NCI-H748 (cell line): ENCODE results near the gene GK.
"Not testable (repeated sequence)": the region's sequence is repeated elsewhere in the genome, so short reads cannot be mapped to it uniquely, and the experiment has no call there.

Source experiments
- DNase-seq: peaks from one replicate; lab custom pipeline; 2025; ENCODE audit not compliant: unreplicated experiment; lab: John Stamatoyannopoulos, UW

The GK gene

DNA sequence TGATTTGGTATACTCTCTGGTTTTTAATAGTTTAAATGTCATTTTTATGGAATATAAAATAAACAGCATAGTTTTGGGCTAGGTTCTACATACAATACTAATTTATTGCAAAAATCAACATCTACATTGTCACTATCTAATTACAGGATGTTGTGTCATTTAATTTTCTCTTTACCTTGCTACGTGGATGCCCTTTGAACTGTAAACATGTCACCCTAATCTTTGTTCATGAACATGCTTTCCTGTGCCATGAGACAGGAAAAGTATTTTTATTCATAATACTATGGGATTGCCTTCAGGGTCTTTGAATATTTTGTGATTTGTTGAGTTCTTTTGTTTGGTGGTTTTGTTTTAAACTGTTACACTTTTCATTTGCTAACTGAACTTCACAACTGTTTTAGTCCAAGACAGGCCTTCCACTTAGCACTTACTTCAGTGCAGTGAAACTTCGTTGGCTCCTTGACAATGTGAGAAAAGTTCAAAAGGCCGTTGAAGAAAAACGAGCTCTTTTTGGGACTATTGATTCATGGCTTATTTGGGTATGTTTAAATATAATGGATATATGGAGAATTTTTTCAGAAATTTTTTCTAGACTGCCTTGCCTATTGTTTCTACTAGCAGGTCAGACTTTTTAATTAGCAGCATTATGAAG lies 40.9 kb downstream of the GK start:
- no peak for DNase-seq

DNA sequence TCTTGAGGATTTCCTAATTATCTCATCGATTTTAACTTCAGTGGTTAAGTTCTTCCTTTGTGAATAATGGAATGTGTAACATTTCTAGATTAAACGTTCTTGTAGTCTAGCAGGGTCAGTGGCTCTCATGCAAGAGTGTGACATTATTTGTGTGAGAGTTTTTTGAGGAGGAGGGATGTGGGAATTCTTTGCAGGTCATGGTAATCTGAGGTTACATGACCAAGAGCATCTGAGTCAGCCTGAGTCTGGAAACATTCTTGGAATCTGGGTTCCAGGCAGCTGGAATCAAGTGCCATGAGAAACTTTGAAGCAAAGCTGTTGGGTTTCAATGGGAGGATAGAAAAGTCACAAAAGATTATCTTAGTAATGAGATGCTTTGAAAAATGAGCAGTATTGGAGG lies 49.5 kb downstream of the GK start:
- DNase-seq: no peak

DNA sequence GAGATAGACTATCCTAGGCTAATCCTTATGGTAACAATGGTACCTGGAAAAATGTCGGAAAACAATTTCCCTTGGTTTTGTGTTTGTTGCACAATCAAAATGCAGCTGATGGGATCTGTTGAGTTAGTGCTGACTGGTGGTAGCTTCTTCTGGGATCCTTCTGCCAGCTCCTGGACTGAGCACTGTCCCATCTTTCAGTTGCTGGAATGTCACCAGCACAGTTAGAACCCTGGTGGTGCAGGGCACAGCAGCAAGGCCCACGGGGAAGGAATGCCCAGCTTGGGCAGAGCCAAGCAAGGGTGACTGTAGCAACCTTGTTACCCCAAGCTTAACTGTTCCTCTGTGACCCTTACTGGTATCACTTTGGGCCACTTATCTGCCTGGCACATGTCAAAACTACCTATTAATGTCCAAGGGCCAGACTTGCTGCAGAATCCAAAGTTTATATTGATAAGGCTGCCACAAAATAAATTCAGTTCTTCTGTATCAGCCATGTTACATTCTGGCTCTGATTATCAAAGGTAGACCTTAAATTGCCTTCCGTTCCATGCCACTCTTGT lies 53.1 kb downstream of the GK start:
- no peak for DNase-seq

- no peak for DNase-seq
Measured at GRCh38 chrX:30712214-30712613, 59.0 kb downstream of the GK start.

DNA sequence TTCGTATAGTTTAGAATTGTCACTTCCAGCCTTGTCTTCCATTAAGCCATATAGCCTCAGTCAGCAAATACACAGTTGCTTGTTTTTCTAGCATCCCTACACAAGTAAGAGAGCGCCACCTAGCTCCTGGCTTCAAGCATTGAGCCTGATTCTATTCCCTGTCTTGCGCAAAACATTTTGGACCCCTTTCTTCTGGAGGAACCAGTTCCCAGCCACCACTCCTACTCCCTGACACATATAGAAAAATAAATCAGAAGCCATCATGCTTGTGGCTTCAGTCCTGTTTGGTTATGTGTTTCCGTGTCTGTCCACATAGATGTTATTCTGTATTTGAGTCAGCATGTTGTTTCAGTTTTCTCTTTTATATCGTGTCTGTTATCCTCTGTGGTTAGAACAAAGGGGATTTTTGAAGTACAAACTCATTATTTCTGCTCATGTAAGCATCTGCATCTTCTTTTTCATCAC lies 59.9 kb downstream of the GK start:
- DNase-seq: peak; percentile 69

GRCh38 chrX:30714138-30714537 lies 60.9 kb downstream of the GK start:
- no peak for DNase-seq

GRCh38 chrX:30715976-30716375 lies 62.8 kb downstream of the GK start:
- DNase-seq: no peak

DNA sequence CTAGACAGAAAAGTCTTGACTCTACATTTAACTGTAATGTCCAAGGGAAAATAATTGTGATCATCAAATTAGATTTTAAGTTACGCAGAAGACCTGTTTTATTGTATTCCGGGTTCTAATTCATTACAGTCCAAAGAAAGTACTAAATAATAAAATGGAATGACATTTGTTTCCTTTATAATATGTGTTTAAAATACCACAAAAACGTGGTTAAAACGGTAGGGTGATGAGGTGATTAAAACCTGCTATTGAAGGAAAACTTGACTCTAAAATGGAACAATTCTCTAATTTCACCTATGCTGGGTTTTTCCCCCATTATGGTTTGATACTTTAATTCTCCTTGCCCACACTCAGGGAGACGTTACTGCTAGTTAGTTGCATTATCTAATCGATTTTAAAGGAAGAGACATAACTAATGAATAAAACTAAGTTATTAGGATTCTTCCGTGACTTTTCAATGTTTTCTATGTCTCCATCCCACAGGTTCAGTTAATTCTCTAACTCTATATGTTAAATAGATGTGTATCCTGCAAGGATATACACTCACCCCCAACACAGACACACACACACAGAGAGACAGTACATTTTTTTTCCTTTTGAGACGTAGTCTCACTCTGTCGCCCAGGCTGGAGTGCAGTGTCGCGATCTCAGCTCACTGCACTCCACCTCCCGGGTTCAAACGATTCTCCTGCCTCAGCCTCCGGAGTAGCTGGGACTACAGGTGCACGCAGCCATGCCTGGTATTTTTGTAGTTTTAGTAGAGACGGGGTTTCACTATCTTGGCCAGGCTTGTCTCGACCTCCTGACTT lies 80.8 kb downstream of the GK start:
- DNase-seq: no peak

GRCh38 chrX:30734782-30735181 lies 81.6 kb downstream of the GK start:
- DNase-seq: no peak

GRCh38 chrX:30735839-30736238 lies 82.6 kb downstream of the GK start:
- peak; percentile 56 for DNase-seq

- no peak for DNase-seq
Measured at GRCh38 chrX:30741545-30741944, 88.3 kb downstream of the GK start.

DNA sequence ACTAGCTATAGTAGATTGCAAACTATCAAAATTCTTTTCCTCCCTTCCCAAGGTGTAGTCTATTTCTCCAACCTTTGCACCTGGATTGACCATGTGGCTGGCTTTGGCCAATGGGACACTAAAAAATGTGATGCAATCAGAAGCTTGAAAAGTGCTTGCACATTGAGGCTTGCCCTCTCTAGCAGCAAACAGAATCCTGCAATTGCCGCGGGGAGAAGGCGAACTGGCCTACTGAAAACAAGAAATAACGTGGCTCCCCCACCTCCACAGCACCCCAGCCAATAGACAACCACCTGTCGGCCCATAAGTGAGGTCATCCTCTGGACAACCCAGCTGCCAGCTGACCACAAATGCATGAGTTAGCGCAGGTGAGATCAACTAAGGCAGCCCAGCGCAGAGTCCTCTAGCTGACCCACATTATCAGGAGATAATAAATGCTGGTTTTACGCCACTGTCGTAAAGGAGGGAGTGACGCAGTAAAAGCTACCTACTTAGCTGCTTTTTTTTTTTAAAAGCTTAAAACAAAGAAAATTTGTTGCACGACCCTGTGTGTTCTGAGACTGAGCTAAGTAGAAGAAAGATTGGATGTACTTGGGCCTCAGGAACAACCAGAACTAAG lies 95.2 kb downstream of the GK start:
- DNase-seq: peak; percentile 7

GRCh38 chrX:30751497-30751896 lies 98.3 kb downstream of the GK start:
- DNase-seq: no peak

- DNase-seq: no peak
Measured at GRCh38 chrX:30762755-30763154, 109.5 kb downstream of the GK start.

GRCh38 chrX:30773764-30774163 lies 120.5 kb downstream of the GK start:
- DNase-seq: not testable (repeated sequence)

- no peak for DNase-seq
Measured at GRCh38 chrX:30777575-30777974, 124.4 kb downstream of the GK start.

- DNase-seq: no peak
Measured at GRCh38 chrX:30779453-30780030, 126.3 kb downstream of the GK start.
